Stimulated activated CD4-positive, alpha-beta T cell treated with anti-CD3 and anti-CD28 coated beads, Interleukin-12 subunit alpha, Interleukin-12 subunit beta, amount 100 ng/mL, for 24 hours (primary cell): Measurements from ENCODE around the gene CENPP.

Experiments
- DNase-seq, 2 experiments: peaks; one replicate each; pipeline ENCODE4 v3.0.0-alpha.2; 2020; ENCODE audit warnings: low read depth in 2 of 2

Gene CENPP

GRCh38 chr9:92480986-92481633 lies 155.4 kb downstream of the CENPP start:
- DNase-seq: no peak

- no peak for DNase-seq
Observed at GRCh38 chr9:92482329-92482728, 156.6 kb downstream of the CENPP start, which contains the start of gene ASPN. TSS of gene ASPN (minus strand) at chr9:92482506.

- no peak for DNase-seq
Observed at GRCh38 chr9:92482805-92483204, 157.1 kb downstream of the CENPP start.

GRCh38 chr9:92483627-92484545 lies 158.1 kb downstream of the CENPP start:
- no peak for DNase-seq

- no peak for DNase-seq
Observed at GRCh38 chr9:92484563-92484962, 158.8 kb downstream of the CENPP start.

GRCh38 chr9:92486371-92486770 lies 160.6 kb downstream of the CENPP start:
- DNase-seq: no peak

GRCh38 chr9:92488681-92489550 lies 163.2 kb downstream of the CENPP start:
- DNase-seq: no peak

- no peak for DNase-seq
Observed at GRCh38 chr9:92492781-92493401, 167.1 kb downstream of the CENPP start.

GRCh38 chr9:92493749-92494387 lies 168.1 kb downstream of the CENPP start:
- no peak for DNase-seq

- no peak for DNase-seq
Observed at GRCh38 chr9:92494856-92495255, 169.1 kb downstream of the CENPP start.

GRCh38 chr9:92496396-92497176 lies 170.8 kb downstream of the CENPP start:
- no peak for DNase-seq

- DNase-seq: no peak
Observed at GRCh38 chr9:92499701-92500100, 173.9 kb downstream of the CENPP start.

- no peak for DNase-seq
Observed at GRCh38 chr9:92500725-92501124, 175.0 kb downstream of the CENPP start.

GRCh38 chr9:92501671-92502393 lies 176.1 kb downstream of the CENPP start:
- DNase-seq: no peak

GRCh38 chr9:92503156-92503555 lies 177.4 kb downstream of the CENPP start:
- no peak for DNase-seq

- DNase-seq: no peak
Observed at GRCh38 chr9:92504881-92505280, 179.1 kb downstream of the CENPP start.

- no peak for DNase-seq
Observed at GRCh38 chr9:92506184-92506857, 180.6 kb downstream of the CENPP start.

GRCh38 chr9:92507005-92507404 lies 181.3 kb downstream of the CENPP start:
- DNase-seq: no peak

- no peak for DNase-seq
Observed at GRCh38 chr9:92507496-92507895, 181.7 kb downstream of the CENPP start.
